Measurements from ENCODE around the gene MAP2K5.

The MAP2K5 gene

GRCh38 chr15:67743558-67743957, 201.1 kb downstream of the MAP2K5 start:
- Histone ChIP-seq H3K27ac (ENCODE audit: low read depth, low read length) (no peak overlapping the region), H3K27me3 (ENCODE audit: control insufficient read depth in 1 of 2, insufficient read depth in 2 of 2, low read length in 2 of 2) (no peaks in the 10 kb centered on the region), H3K36me3 (ENCODE audit: control insufficient read depth in 1 of 2, insufficient read depth in 2 of 2, low read length in 2 of 2) (no peaks in the 10 kb centered on the region), H3K9ac (ENCODE audit: low read depth in 1 of 2, low read length in 2 of 2) (no peak overlapping the region), H3K4me3 (ENCODE audit: low read depth in 1 of 2, low read length in 2 of 2) (no peak overlapping the region), H3K9me3 (ENCODE audit: control insufficient read depth in 1 of 2, low read length in 2 of 2) (no peaks in the 10 kb centered on the region), H3K4me1 (ENCODE audit: control insufficient read depth in 1 of 2, insufficient read depth in 2 of 2, low read length in 2 of 2) (peaks cover 0 to 5% of the 10 kb centered on the region in 2 donors)

- Histone ChIP-seq H3K36me3 (ENCODE audit: control insufficient read depth in 1 of 2, insufficient read depth in 2 of 2, low read length in 2 of 2) (no peaks in the 10 kb centered on the region), H3K9me3 (ENCODE audit: control insufficient read depth in 1 of 2, low read length in 2 of 2) (no peaks in the 10 kb centered on the region), H3K4me1 (ENCODE audit: control insufficient read depth in 1 of 2, insufficient read depth in 2 of 2, low read length in 2 of 2) (peaks cover 0 to 5% of the 10 kb centered on the region in 2 donors), H3K4me3 (ENCODE audit: low read depth in 1 of 2, low read length in 2 of 2) (no peak overlapping the region), H3K27ac (ENCODE audit: low read depth, low read length) (no peak overlapping the region), H3K27me3 (ENCODE audit: control insufficient read depth in 1 of 2, insufficient read depth in 2 of 2, low read length in 2 of 2) (no peaks in the 10 kb centered on the region), H3K9ac (ENCODE audit: low read depth in 1 of 2, low read length in 2 of 2) (no peak overlapping the region)
Measured at GRCh38 chr15:67744331-67745072, 202.0 kb downstream of the MAP2K5 start.

GRCh38 chr15:67745073-67746006, 202.8 kb downstream of the MAP2K5 start:
- Histone ChIP-seq H3K27ac (ENCODE audit: low read depth, low read length) (no peak overlapping the region), H3K4me1 (ENCODE audit: control insufficient read depth in 1 of 2, insufficient read depth in 2 of 2, low read length in 2 of 2) (peaks cover 0 to 5% of the 10 kb centered on the region in 2 donors), H3K9me3 (ENCODE audit: control insufficient read depth in 1 of 2, low read length in 2 of 2) (no peaks in the 10 kb centered on the region), H3K36me3 (ENCODE audit: control insufficient read depth in 1 of 2, insufficient read depth in 2 of 2, low read length in 2 of 2) (no peaks in the 10 kb centered on the region), H3K4me3 (ENCODE audit: low read depth in 1 of 2, low read length in 2 of 2) (no peak overlapping the region), H3K9ac (ENCODE audit: low read depth in 1 of 2, low read length in 2 of 2) (no peak overlapping the region), H3K27me3 (ENCODE audit: control insufficient read depth in 1 of 2, insufficient read depth in 2 of 2, low read length in 2 of 2) (no peaks in the 10 kb centered on the region)

- Histone ChIP-seq H3K4me1 (ENCODE audit: control insufficient read depth in 1 of 2, insufficient read depth in 2 of 2, low read length in 2 of 2) (peaks cover 0 to 5% of the 10 kb centered on the region in 2 donors), H3K27me3 (ENCODE audit: control insufficient read depth in 1 of 2, insufficient read depth in 2 of 2, low read length in 2 of 2) (no peaks in the 10 kb centered on the region), H3K9me3 (ENCODE audit: control insufficient read depth in 1 of 2, low read length in 2 of 2) (no peaks in the 10 kb centered on the region), H3K9ac (ENCODE audit: low read depth in 1 of 2, low read length in 2 of 2) (no peak overlapping the region), H3K4me3 (ENCODE audit: low read depth in 1 of 2, low read length in 2 of 2) (no peak overlapping the region), H3K27ac (ENCODE audit: low read depth, low read length) (no peak overlapping the region), H3K36me3 (ENCODE audit: control insufficient read depth in 1 of 2, insufficient read depth in 2 of 2, low read length in 2 of 2) (no peaks in the 10 kb centered on the region)
Measured at GRCh38 chr15:67746022-67746421, 203.5 kb downstream of the MAP2K5 start.

GRCh38 chr15:67746450-67746849, 203.9 kb downstream of the MAP2K5 start:
- H3K9ac ChIP-seq (ENCODE audit: low read depth in 1 of 2, low read length in 2 of 2) = no peak overlapping the region
- H3K27ac ChIP-seq (ENCODE audit: low read depth, low read length) = no peak overlapping the region
- H3K36me3 ChIP-seq (ENCODE audit: control insufficient read depth in 1 of 2, insufficient read depth in 2 of 2, low read length in 2 of 2) = no peaks in the 10 kb centered on the region

DNA sequence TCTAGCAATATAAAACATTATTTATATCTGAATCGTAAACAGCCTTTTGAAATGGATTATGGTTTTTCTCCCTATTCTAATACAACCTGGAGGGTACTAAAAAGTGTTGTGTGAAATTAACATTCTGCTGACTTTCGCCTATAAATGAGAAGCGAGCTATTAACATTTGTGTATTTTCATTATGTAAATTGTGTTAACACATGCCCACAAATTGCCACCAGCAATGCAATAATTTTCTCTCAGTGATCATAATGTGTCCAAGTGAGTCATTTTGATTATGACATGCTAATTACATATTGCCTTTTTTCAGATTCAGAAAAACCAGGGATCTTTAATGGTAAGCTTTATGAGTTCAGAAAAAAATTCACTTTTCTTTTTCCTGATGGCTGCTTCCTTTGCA, 205.4 kb downstream of the MAP2K5 start:
- Histone ChIP-seq H3K9me3 (ENCODE audit: control insufficient read depth in 1 of 2, low read length in 2 of 2) (no peaks in the 10 kb centered on the region), H3K36me3 (ENCODE audit: control insufficient read depth in 1 of 2, insufficient read depth in 2 of 2, low read length in 2 of 2) (no peaks in the 10 kb centered on the region), H3K9ac (ENCODE audit: low read depth in 1 of 2, low read length in 2 of 2) (no peak overlapping the region), H3K27me3 (ENCODE audit: control insufficient read depth in 1 of 2, insufficient read depth in 2 of 2, low read length in 2 of 2) (no peaks in the 10 kb centered on the region), H3K4me1 (ENCODE audit: control insufficient read depth in 1 of 2, insufficient read depth in 2 of 2, low read length in 2 of 2) (peaks cover 0 to 5% of the 10 kb centered on the region in 2 donors), H3K27ac (ENCODE audit: low read depth, low read length) (no peak overlapping the region), H3K4me3 (ENCODE audit: low read depth in 1 of 2, low read length in 2 of 2) (no peak overlapping the region)

More at GRCh38 chr15:67746450-67746849, 203.9 kb downstream of the MAP2K5 start:
- peaks cover 0 to 5% of the 10 kb centered on the region in 2 donors for H3K4me1 ChIP-seq (ENCODE audit: control insufficient read depth in 1 of 2, insufficient read depth in 2 of 2, low read length in 2 of 2)
- H3K9me3 ChIP-seq (ENCODE audit: control insufficient read depth in 1 of 2, low read length in 2 of 2) = no peaks in the 10 kb centered on the region
- H3K4me3 ChIP-seq (ENCODE audit: low read depth in 1 of 2, low read length in 2 of 2) = no peak overlapping the region
- no peaks in the 10 kb centered on the region for H3K27me3 ChIP-seq (ENCODE audit: control insufficient read depth in 1 of 2, insufficient read depth in 2 of 2, low read length in 2 of 2)

DNA sequence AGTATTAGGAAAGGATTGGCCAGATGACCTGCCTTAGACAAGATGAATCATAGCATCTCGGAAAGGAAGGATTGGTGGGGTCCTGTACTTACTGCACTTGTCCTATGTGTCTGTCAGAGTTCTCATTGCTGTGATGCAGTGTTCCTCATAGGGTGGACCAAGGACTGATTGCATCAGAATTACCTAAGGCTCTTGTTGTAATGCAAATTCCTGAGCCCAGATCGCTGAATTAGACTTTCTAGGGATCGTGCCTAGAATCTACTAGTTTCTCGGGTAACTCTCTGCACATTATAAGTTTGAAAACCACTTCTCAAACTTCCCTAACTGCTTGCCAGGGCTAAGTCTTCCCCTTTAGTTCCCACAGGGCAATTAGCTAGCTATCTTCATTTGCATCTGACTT, 207.9 kb downstream of the MAP2K5 start:
- Histone ChIP-seq H3K36me3 (ENCODE audit: control insufficient read depth in 1 of 2, insufficient read depth in 2 of 2, low read length in 2 of 2) (no peaks in the 10 kb centered on the region), H3K27me3 (ENCODE audit: control insufficient read depth in 1 of 2, insufficient read depth in 2 of 2, low read length in 2 of 2) (no peaks in the 10 kb centered on the region), H3K9me3 (ENCODE audit: control insufficient read depth in 1 of 2, low read length in 2 of 2) (no peaks in the 10 kb centered on the region)

GRCh38 chr15:67753891-67754290, 211.4 kb downstream of the MAP2K5 start:
- Histone ChIP-seq H3K27ac (ENCODE audit: low read depth, low read length) (no peak overlapping the region), H3K4me1 (ENCODE audit: control insufficient read depth in 1 of 2, insufficient read depth in 2 of 2, low read length in 2 of 2) (no peaks in the 10 kb centered on the region), H3K36me3 (ENCODE audit: control insufficient read depth in 1 of 2, insufficient read depth in 2 of 2, low read length in 2 of 2) (no peaks in the 10 kb centered on the region), H3K9me3 (ENCODE audit: control insufficient read depth in 1 of 2, low read length in 2 of 2) (no peaks in the 10 kb centered on the region), H3K9ac (ENCODE audit: low read depth in 1 of 2, low read length in 2 of 2) (no peak overlapping the region), H3K27me3 (ENCODE audit: control insufficient read depth in 1 of 2, insufficient read depth in 2 of 2, low read length in 2 of 2) (no peaks in the 10 kb centered on the region), H3K4me3 (ENCODE audit: low read depth in 1 of 2, low read length in 2 of 2) (no peak overlapping the region)

More for the DNA sequence above, 207.9 kb downstream of the MAP2K5 start:
- no peak overlapping the region for H3K27ac ChIP-seq (ENCODE audit: low read depth, low read length)
- no peak overlapping the region for H3K4me3 ChIP-seq (ENCODE audit: low read depth in 1 of 2, low read length in 2 of 2)
- H3K4me1 ChIP-seq (ENCODE audit: control insufficient read depth in 1 of 2, insufficient read depth in 2 of 2, low read length in 2 of 2) = no peaks in the 10 kb centered on the region
- H3K9ac ChIP-seq (ENCODE audit: low read depth in 1 of 2, low read length in 2 of 2) = no peak overlapping the region

GRCh38 chr15:67755264-67755663, 212.8 kb downstream of the MAP2K5 start:
- Histone ChIP-seq H3K27me3 (ENCODE audit: control insufficient read depth in 1 of 2, insufficient read depth in 2 of 2, low read length in 2 of 2) (no peaks in the 10 kb centered on the region), H3K4me1 (ENCODE audit: control insufficient read depth in 1 of 2, insufficient read depth in 2 of 2, low read length in 2 of 2) (peaks cover 0 to 3% of the 10 kb centered on the region in 2 donors), H3K9ac (ENCODE audit: low read depth in 1 of 2, low read length in 2 of 2) (no peak overlapping the region), H3K27ac (ENCODE audit: low read depth, low read length) (no peak overlapping the region), H3K9me3 (ENCODE audit: control insufficient read depth in 1 of 2, low read length in 2 of 2) (no peaks in the 10 kb centered on the region), H3K36me3 (ENCODE audit: control insufficient read depth in 1 of 2, insufficient read depth in 2 of 2, low read length in 2 of 2) (no peaks in the 10 kb centered on the region), H3K4me3 (ENCODE audit: low read depth in 1 of 2, low read length in 2 of 2) (no peak overlapping the region)

- H3K27ac ChIP-seq (ENCODE audit: low read depth, low read length) = no peak overlapping the region
Measured at GRCh38 chr15:67755936-67756335, 213.4 kb downstream of the MAP2K5 start.

More at GRCh38 chr15:67755936-67756335, 213.4 kb downstream of the MAP2K5 start:
- H3K4me3 ChIP-seq (ENCODE audit: low read depth in 1 of 2, low read length in 2 of 2) = no peak overlapping the region
- no peaks in the 10 kb centered on the region for H3K27me3 ChIP-seq (ENCODE audit: control insufficient read depth in 1 of 2, insufficient read depth in 2 of 2, low read length in 2 of 2)
- no peak overlapping the region for H3K9ac ChIP-seq (ENCODE audit: low read depth in 1 of 2, low read length in 2 of 2)
- H3K4me1 ChIP-seq (ENCODE audit: control insufficient read depth in 1 of 2, insufficient read depth in 2 of 2, low read length in 2 of 2) = peaks cover 4 to 9% of the 10 kb centered on the region in 2 donors
- no peaks in the 10 kb centered on the region for H3K9me3 ChIP-seq (ENCODE audit: control insufficient read depth in 1 of 2, low read length in 2 of 2)
- no peaks in the 10 kb centered on the region for H3K36me3 ChIP-seq (ENCODE audit: control insufficient read depth in 1 of 2, insufficient read depth in 2 of 2, low read length in 2 of 2)

Data from duodenal mucosa (tissue), 2 donors.